IMR-90 (cell line): ENCODE data around the gene CYFIP2. TPM values are rescaled to one million over a fixed set of nuclear protein-coding genes. Genes with fewer than 3 reads are reported as not detected.

Source experiments
- ATAC-seq: fragments of 200-7000 bp; cut with Tn5 transposase; 2 replicates; pipeline ENCODE4 v1.9.1; 2020; ENCODE audit warnings: low read depth, mild to moderate bottlenecking, moderate library complexity
- BruUV-seq: library from RNA; stranded (reverse); fragments of 400-500 nt; replicated peaks from 2 replicates; lab custom pipeline; 2021; lab: Mats Ljungman, UMichigan
- CTCF ChIA-PET: fragments of 300-600 bp; formaldehyde crosslinking; extraction: SDS; loops from one replicate; lab custom pipeline; 2021; ENCODE audit warnings: antibody characterized with exemption; lab: Yijun Ruan, JAX
- POLR2A ChIA-PET: fragments of 300-600 bp; sonication (Branson Sonifier 250); formaldehyde crosslinking; loops from one replicate; lab custom pipeline; 2022; ENCODE audit warnings: antibody characterized with exemption; ENCODE audit not compliant: unreplicated experiment; lab: Charles Lee
- DNase-seq: peaks from one replicate; pipeline ENCODE4 v3.0.0; 2013
- H2AFZ ChIP-seq: replicated peaks from 2 replicates; pipeline ENCODE3; 2013; ENCODE audit warnings: low read length, mild to moderate bottlenecking; ENCODE audit not compliant: poor library complexity
- H2AK5ac ChIP-seq: 2 replicates; pipeline ENCODE4 v1.6.1; 2013; ENCODE audit warnings: low read depth, low read length, inconsistent platforms
- H2AK9ac ChIP-seq: replicated peaks from 2 replicates; pipeline ENCODE3; 2013; ENCODE audit warnings: mild to moderate bottlenecking, low read depth, low read length, moderate library complexity; ENCODE audit not compliant: poor library complexity
- H2BK120ac ChIP-seq: 2 replicates; pipeline ENCODE4 v1.6.1; 2013; ENCODE audit warnings: low read depth, low read length, inconsistent platforms
- H2BK15ac ChIP-seq: 3 replicates; pipeline ENCODE4 v1.6.1; 2013; ENCODE audit warnings: low read depth, low read length, inconsistent platforms
- H2BK20ac ChIP-seq: 2 replicates; pipeline ENCODE4 v1.6.1; 2013; ENCODE audit warnings: low read depth, mild to moderate bottlenecking, inconsistent platforms, low read length, moderate library complexity
- H2BK5ac ChIP-seq: 2 replicates; pipeline ENCODE4 v1.6.1; 2013; ENCODE audit warnings: mild to moderate bottlenecking, low read depth, low read length, inconsistent platforms; ENCODE audit not compliant: poor library complexity, severe bottlenecking
- H3K14ac ChIP-seq: replicated peaks from 2 replicates; pipeline ENCODE4 v1.6.1; 2013; ENCODE audit warnings: low read depth, low read length, inconsistent platforms
- H3K18ac ChIP-seq: 2 replicates; pipeline ENCODE4 v1.6.1; 2013; ENCODE audit warnings: low read depth, low read length, control low read depth
- H3K23ac ChIP-seq: 2 replicates; pipeline ENCODE4 v1.6.1; 2013; ENCODE audit warnings: low read depth, low read length, inconsistent platforms
- H3K27ac ChIP-seq: 2 replicates; pipeline ENCODE4 v1.5.1; 2013; ENCODE audit warnings: mild to moderate bottlenecking, control low read depth, low read length; ENCODE audit not compliant: insufficient read depth
- H3K27me3 ChIP-seq: 2 replicates; pipeline ENCODE4 v1.6.1; 2013; ENCODE audit warnings: low read length; ENCODE audit not compliant: control insufficient read depth, insufficient read depth
- H3K36me3 ChIP-seq: 2 replicates; pipeline ENCODE4 v1.6.1; 2013; ENCODE audit warnings: low read length, mixed read lengths; ENCODE audit not compliant: control insufficient read depth, insufficient read depth
- H3K4ac ChIP-seq: 2 replicates; pipeline ENCODE4 v1.6.1; 2013; ENCODE audit warnings: low read depth, low read length, inconsistent platforms
- H3K4me1 ChIP-seq: 2 replicates; pipeline ENCODE4 v1.6.1; 2013; ENCODE audit warnings: low read length, mixed read lengths; ENCODE audit not compliant: control insufficient read depth, insufficient read depth
- H3K4me2 ChIP-seq: 2 replicates; pipeline ENCODE4 v1.6.1; 2013; ENCODE audit warnings: low read depth, mild to moderate bottlenecking, control low read depth, low read length, moderate library complexity
- H3K4me3 ChIP-seq: 2 replicates; pipeline ENCODE4 v1.5.1; 2013; ENCODE audit warnings: low read depth, mild to moderate bottlenecking, control low read depth, low read length, moderate library complexity; ENCODE audit not compliant: insufficient read depth
- H3K56ac ChIP-seq: 2 replicates; pipeline ENCODE4 v1.6.1; 2013; ENCODE audit warnings: low read length, inconsistent platforms; ENCODE audit not compliant: insufficient read depth; ENCODE audit errors: extremely low read depth
- H3K79me1 ChIP-seq, 2 experiments: 2 replicates each; pipeline ENCODE4 v1.6.1; 2013; ENCODE audit warnings: low read length in 2 of 2, inconsistent platforms in 1 of 2, low read depth in 1 of 2
- H3K9ac ChIP-seq: 2 replicates; pipeline ENCODE4 v1.6.1; 2013; ENCODE audit warnings: low read depth, low read length, control low read depth
- H3K9me1 ChIP-seq: 2 replicates; pipeline ENCODE4 v1.6.1; 2013; ENCODE audit warnings: low read length, inconsistent platforms; ENCODE audit not compliant: insufficient read depth
- H3K9me3 ChIP-seq: 2 replicates; pipeline ENCODE4 v1.6.1; 2013; ENCODE audit warnings: low read length; ENCODE audit not compliant: control insufficient read depth, insufficient read depth
- H4K20me1 ChIP-seq: 2 replicates; pipeline ENCODE4 v1.6.1; 2013; ENCODE audit warnings: low read length, inconsistent platforms; ENCODE audit not compliant: insufficient read depth
- H4K5ac ChIP-seq: 2 replicates; pipeline ENCODE4 v1.6.1; 2013; ENCODE audit warnings: mild to moderate bottlenecking, low read depth, low read length, control low read depth
- H4K8ac ChIP-seq, 2 experiments: 2 replicates each; pipeline ENCODE4 v1.6.1; 2013; ENCODE audit warnings: low read depth in 2 of 2, low read length in 2 of 2, control low read depth in 1 of 2, inconsistent platforms in 1 of 2
- H4K91ac ChIP-seq: 2 replicates; pipeline ENCODE4 v1.6.1; 2013; ENCODE audit warnings: low read depth, low read length, inconsistent platforms; ENCODE audit not compliant: insufficient read depth
- BHLHE40 ChIP-seq: fragments of 150-350 bp; IDR thresholded peaks from 2 replicates; pipeline ENCODE4 v1.6.1; 2016; ENCODE audit warnings: mild to moderate bottlenecking, low read depth, low read length
- CEBPB ChIP-seq: IDR thresholded peaks from 2 replicates; pipeline ENCODE4 v1.6.1; 2012; ENCODE audit warnings: low read depth, low read length, improper control_type of control experiment
- CHD1 ChIP-seq: IDR thresholded peaks from 2 replicates; pipeline ENCODE4 v1.6.1; 2012; ENCODE audit warnings: low read depth, low read length, improper control_type of control experiment
- FOS ChIP-seq: fragments of 150-350 bp; IDR thresholded peaks from 2 replicates; pipeline ENCODE4 v1.6.1; 2016; ENCODE audit warnings: low read depth, low read length
- MAFK ChIP-seq: IDR thresholded peaks from 2 replicates; pipeline ENCODE4 v1.6.1; 2012; ENCODE audit warnings: low read depth, low read length, improper control_type of control experiment
- MAZ ChIP-seq: IDR thresholded peaks from 2 replicates; pipeline ENCODE4 v1.6.1; 2012; ENCODE audit warnings: low read depth, mild to moderate bottlenecking, low read length, improper control_type of control experiment, moderate library complexity, borderline replicate concordance
- MXI1 ChIP-seq: IDR thresholded peaks from 2 replicates; pipeline ENCODE4 v1.6.1; 2012; ENCODE audit warnings: low read depth, mild to moderate bottlenecking, low read length, moderate library complexity, borderline replicate concordance
- NFE2L2 ChIP-seq: fragments of 150-350 bp; IDR thresholded peaks from 2 replicates; pipeline ENCODE4 v1.6.1; 2016; ENCODE audit warnings: low read depth, mild to moderate bottlenecking, low read length
- POLR2A ChIP-seq: IDR thresholded peaks from 2 replicates; pipeline ENCODE4 v1.6.1; 2012; ENCODE audit warnings: mild to moderate bottlenecking, low read depth, low read length
- RAD21 ChIP-seq: IDR thresholded peaks from 2 replicates; pipeline ENCODE4 v1.6.1; 2012; ENCODE audit warnings: low read length, improper control_type of control experiment
- RCOR1 ChIP-seq: IDR thresholded peaks from 2 replicates; pipeline ENCODE4 v1.6.1; 2012; ENCODE audit warnings: mild to moderate bottlenecking, low read length, improper control_type of control experiment; ENCODE audit not compliant: insufficient replicate concordance
- RFX5 ChIP-seq: IDR thresholded peaks from 2 replicates; pipeline ENCODE4 v1.8.0; 2012; ENCODE audit warnings: low read depth, mild to moderate bottlenecking, low read length, moderate library complexity
- SMC3 ChIP-seq: fragments of 150-350 bp; IDR thresholded peaks from 2 replicates; pipeline ENCODE4 v1.6.1; 2016; ENCODE audit warnings: low read depth, mild to moderate bottlenecking, antibody characterized with exemption, low read length, moderate library complexity
- WGBS, 2 experiments: methylation state at CpG; one replicate each; pipeline versions ENCODE4 v1.1.5 to v1.1.7; 2013; ENCODE audit warnings: missing lambda C conversion rate in 2 of 2; ENCODE audit not compliant: insufficient read length in 1 of 2; ENCODE audit errors: extremely low coverage in 2 of 2; 5-methylcytosine and 5-hydroxymethylcytosine counted together
- dilution Hi-C: fragments of 300-500 bp; cut with HindIII; formaldehyde crosslinking; loops from one replicate; pipeline ENCODE4 v1.14.3; 2018; ENCODE audit warnings: low sequenced_read_pairs; ENCODE audit not compliant: unreplicated experiment
- in situ Hi-C: fragments of 300-500 bp; cut with MboI; formaldehyde crosslinking; loops from 3 replicates; pipeline ENCODE4 v1.14.3; 2019; ENCODE audit warnings: low sequenced_read_pairs, inconsistent platforms, mixed read lengths
- intact Hi-C: fragments of 100-400 bp; cut with micrococcal nuclease; formaldehyde crosslinking; loops from 2 replicates; pipeline ENCODE4 v1.10.0; 2022
- polyA plus RNA-seq, 3 experiments: library from polyadenylated mRNA; depleted of rRNA; stranded (reverse); fragments of >200 nt; gene quantifications; 2 replicates each; pipeline ENCODE4 v1.2.3, GENCODE V29; 2012; ENCODE audit warnings: low replicate concordance in 1 of 3
- total RNA-seq: library from RNA; depleted of rRNA; stranded (reverse); fragments of >200 nt; gene quantifications from 2 replicates; pipeline ENCODE4 v1.2.3, GENCODE V29; 2012
- TF ChIP-seq, protein P1 (sequence below): conservative IDR thresholded peaks from 2 replicates; pipeline ENCODE4 v1.5.1; 2012; ENCODE audit warnings: mild to moderate bottlenecking, low read depth, low read length, improper control_type of control experiment
- TF ChIP-seq, protein P2 (sequence below): fragments of 150-350 bp; IDR thresholded peaks from 2 replicates; pipeline ENCODE4 v1.6.1; 2016; ENCODE audit warnings: low read depth, mild to moderate bottlenecking, low read length, moderate library complexity, borderline replicate concordance
- TF ChIP-seq, protein P3 (sequence below): fragments of 150-350 bp; IDR thresholded peaks from 2 replicates; pipeline ENCODE4 v1.6.1; 2017; ENCODE audit warnings: mild to moderate bottlenecking, antibody characterized with exemption, low read length, low read depth

CYFIP2 gene
- total and polyA plus RNA-seq, 2 of the 4 experiments (the other 2 are of a cell fraction): 6.8 to 13.4 TPM

DNA sequence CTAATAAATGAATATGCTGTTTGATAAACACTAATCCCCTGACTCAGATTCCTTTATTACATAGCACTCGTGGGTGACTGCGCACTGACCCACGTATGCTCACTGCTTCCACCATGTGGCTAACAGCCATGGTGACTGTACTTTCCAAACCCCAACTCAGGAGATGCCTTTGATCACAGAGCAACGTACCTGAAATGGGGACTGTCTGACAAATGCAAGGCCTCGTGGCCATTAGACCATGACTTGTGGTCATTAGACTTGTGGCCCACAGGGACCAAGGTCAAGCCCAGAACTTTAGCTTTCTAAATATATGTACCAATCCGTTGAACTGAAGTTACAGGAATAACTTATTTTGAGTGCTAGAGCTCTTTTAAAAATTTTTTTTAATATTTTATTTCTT is 46.6 kb downstream of the CYFIP2 start:
- TF ChIP-seq BHLHE40: no peak
- peak; percentile 83 for TF ChIP-seq SMC3
- TF ChIP-seq, protein P1, sequence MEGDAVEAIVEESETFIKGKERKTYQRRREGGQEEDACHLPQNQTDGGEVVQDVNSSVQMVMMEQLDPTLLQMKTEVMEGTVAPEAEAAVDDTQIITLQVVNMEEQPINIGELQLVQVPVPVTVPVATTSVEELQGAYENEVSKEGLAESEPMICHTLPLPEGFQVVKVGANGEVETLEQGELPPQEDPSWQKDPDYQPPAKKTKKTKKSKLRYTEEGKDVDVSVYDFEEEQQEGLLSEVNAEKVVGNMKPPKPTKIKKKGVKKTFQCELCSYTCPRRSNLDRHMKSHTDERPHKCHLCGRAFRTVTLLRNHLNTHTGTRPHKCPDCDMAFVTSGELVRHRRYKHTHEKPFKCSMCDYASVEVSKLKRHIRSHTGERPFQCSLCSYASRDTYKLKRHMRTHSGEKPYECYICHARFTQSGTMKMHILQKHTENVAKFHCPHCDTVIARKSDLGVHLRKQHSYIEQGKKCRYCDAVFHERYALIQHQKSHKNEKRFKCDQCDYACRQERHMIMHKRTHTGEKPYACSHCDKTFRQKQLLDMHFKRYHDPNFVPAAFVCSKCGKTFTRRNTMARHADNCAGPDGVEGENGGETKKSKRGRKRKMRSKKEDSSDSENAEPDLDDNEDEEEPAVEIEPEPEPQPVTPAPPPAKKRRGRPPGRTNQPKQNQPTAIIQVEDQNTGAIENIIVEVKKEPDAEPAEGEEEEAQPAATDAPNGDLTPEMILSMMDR: peak; percentile 76
- TF ChIP-seq MXI1: no peak
- TF ChIP-seq, protein P2, sequence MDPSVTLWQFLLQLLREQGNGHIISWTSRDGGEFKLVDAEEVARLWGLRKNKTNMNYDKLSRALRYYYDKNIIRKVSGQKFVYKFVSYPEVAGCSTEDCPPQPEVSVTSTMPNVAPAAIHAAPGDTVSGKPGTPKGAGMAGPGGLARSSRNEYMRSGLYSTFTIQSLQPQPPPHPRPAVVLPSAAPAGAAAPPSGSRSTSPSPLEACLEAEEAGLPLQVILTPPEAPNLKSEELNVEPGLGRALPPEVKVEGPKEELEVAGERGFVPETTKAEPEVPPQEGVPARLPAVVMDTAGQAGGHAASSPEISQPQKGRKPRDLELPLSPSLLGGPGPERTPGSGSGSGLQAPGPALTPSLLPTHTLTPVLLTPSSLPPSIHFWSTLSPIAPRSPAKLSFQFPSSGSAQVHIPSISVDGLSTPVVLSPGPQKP: no peak
- TF ChIP-seq POLR2A: no peak
- no peak for TF ChIP-seq MAFK
- no peak for TF ChIP-seq MAZ
- TF ChIP-seq NFE2L2: no peak
- TF ChIP-seq CEBPB: no peak
- TF ChIP-seq, protein P3, sequence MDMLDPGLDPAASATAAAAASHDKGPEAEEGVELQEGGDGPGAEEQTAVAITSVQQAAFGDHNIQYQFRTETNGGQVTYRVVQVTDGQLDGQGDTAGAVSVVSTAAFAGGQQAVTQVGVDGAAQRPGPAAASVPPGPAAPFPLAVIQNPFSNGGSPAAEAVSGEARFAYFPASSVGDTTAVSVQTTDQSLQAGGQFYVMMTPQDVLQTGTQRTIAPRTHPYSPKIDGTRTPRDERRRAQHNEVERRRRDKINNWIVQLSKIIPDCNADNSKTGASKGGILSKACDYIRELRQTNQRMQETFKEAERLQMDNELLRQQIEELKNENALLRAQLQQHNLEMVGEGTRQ: no peak
- TF ChIP-seq RFX5: no peak
- TF ChIP-seq RAD21: peak; percentile 68
- TF ChIP-seq CHD1: no peak
- TF ChIP-seq FOS: no peak
- no peak for TF ChIP-seq RCOR1
- Histone ChIP-seq H3K14ac (no peak overlapping the region), H3K27ac (no peak overlapping the region), H3K79me1 (no peaks in the 10 kb centered on the region), H3K4me3 (no peak overlapping the region), H3K4me1 (no peaks in the 10 kb centered on the region), H4K91ac (no peak overlapping the region), H3K36me3 (no peaks in the 10 kb centered on the region), H3K9ac (no peak overlapping the region), H2BK15ac (no peak overlapping the region), H3K56ac (no peak overlapping the region), H3K4me2 (no peak overlapping the region), H3K9me3 (no peaks in the 10 kb centered on the region), H4K5ac (no peak overlapping the region), H4K8ac (no peak overlapping the region), H4K20me1 (no peaks in the 10 kb centered on the region), H3K27me3 (no peaks in the 10 kb centered on the region; the same call in none of the 2 replicates), H2AK5ac (no peak overlapping the region), H2BK20ac (no peak overlapping the region), H3K23ac (no peak overlapping the region), H2AK9ac (no peak overlapping the region), H3K9me1 (no peaks in the 10 kb centered on the region), H3K4ac (no peak overlapping the region), H2AFZ (no peak overlapping the region), H2BK120ac (no peak overlapping the region), H3K18ac (no peak overlapping the region), H2BK5ac (no peak overlapping the region)
- intact Hi-C loops (loop anchor here (1.0 kb wide), 2 partner anchors 59 to 163 kb away; no protein-coding TSS in a partner anchor), dilution Hi-C loops (no loop called here), in situ Hi-C loops (loop anchor here (10.0 kb wide), 1 partner anchor 168 kb away; the partner anchor contains the start of gene MED7)
- ChIA-PET CTCF (interaction anchor here (1.0 to 2.1 kb wide), 6 partner anchors 16 to 419 kb away, joined by 3 to 18 read pairs (median 3); partner anchors contain the start of gene THG1L), POLR2A (interaction anchor here (0.6 kb wide), 1 partner anchor 463 kb away, joined by 3 read pairs; no protein-coding TSS in a partner anchor)
- WGBS, 2 experiments: 30% methylated on average over 2 of the region's 6 CpGs; no CpG with 5 or more reads in 1 of the 2 experiments
- no TSS peak for BruUV-seq
- ATAC-seq: peak; percentile 98
- DNase-seq: peak; percentile 72
